Activated naive CD8-positive, alpha-beta T cell treated with anti-CD3 and anti-CD28 coated beads for 36 hours (primary cell): ENCODE data around the gene AFF4. TPM values are rescaled to one million over a fixed set of nuclear protein-coding genes. Genes with fewer than 3 reads are reported as not detected.
A peak's percentile ranks its signal among the peaks of the same experiment; 100 is the strongest.

Source experiments
- DNase-seq: peaks from one replicate; pipeline ENCODE4 v3.0.0; 2021
- H3K27ac Mint-ChIP-seq: one replicate; pipeline ENCODE4 v1.8.0; 2022; ENCODE audit warnings: mild to moderate bottlenecking, moderate library complexity, mixed read lengths
- H3K27me3 Mint-ChIP-seq: one replicate; pipeline ENCODE4 v1.8.0; 2022; ENCODE audit warnings: mild to moderate bottlenecking, mixed read lengths
- H3K36me3 Mint-ChIP-seq: one replicate; pipeline ENCODE4 v1.8.0; 2021; ENCODE audit warnings: mild to moderate bottlenecking, mixed read lengths
- H3K4me1 Mint-ChIP-seq: one replicate; pipeline ENCODE4 v1.8.0; 2021; ENCODE audit warnings: mixed read lengths
- H3K4me3 Mint-ChIP-seq: one replicate; pipeline ENCODE4 v1.8.0; 2022; ENCODE audit warnings: mild to moderate bottlenecking, moderate library complexity, mixed read lengths
- H3K9me3 Mint-ChIP-seq: one replicate; pipeline ENCODE4 v1.8.0; 2022; ENCODE audit warnings: mixed read lengths
- total RNA-seq, 2 experiments: library from RNA; stranded (reverse); gene quantifications; one replicate each; pipeline ENCODE4 v1.2.3, GENCODE V29; 2021

The AFF4 gene
- total RNA-seq, 2 experiments from 2014 or later, result 22.2 to 22.9 TPM

GRCh38 chr5:132838516-132839282, 124.7 kb downstream of the AFF4 start:
- Mint-ChIP-seq H3K9me3 (no peaks in the 10 kb centered on the region), H3K4me1 (no peaks in the 10 kb centered on the region), H3K36me3 (no peaks in the 10 kb centered on the region), H3K27me3 (no peaks in the 10 kb centered on the region), H3K27ac (no peak overlapping the region), H3K4me3 (no peak overlapping the region)
- DNase-seq, result no peak

GRCh38 chr5:132837868-132838267, 125.6 kb downstream of the AFF4 start:
- H3K36me3 Mint-ChIP-seq, result no peaks in the 10 kb centered on the region
- H3K9me3 Mint-ChIP-seq, result no peaks in the 10 kb centered on the region
- no peak for DNase-seq
- peaks cover under 1% of the 10 kb centered on the region for H3K27me3 Mint-ChIP-seq
- H3K27ac Mint-ChIP-seq, result no peak overlapping the region
- H3K4me3 Mint-ChIP-seq, result no peak overlapping the region
- H3K4me1 Mint-ChIP-seq, result no peaks in the 10 kb centered on the region

- Mint-ChIP-seq H3K4me3 (no peak overlapping the region), H3K9me3 (no peaks in the 10 kb centered on the region), H3K27ac (no peak overlapping the region), H3K36me3 (no peaks in the 10 kb centered on the region), H3K4me1 (no peaks in the 10 kb centered on the region), H3K27me3 (peaks cover 5% of the 10 kb centered on the region)
- DNase-seq, result no peak
Measured at GRCh38 chr5:132836852-132837251, 126.6 kb downstream of the AFF4 start.

DNA sequence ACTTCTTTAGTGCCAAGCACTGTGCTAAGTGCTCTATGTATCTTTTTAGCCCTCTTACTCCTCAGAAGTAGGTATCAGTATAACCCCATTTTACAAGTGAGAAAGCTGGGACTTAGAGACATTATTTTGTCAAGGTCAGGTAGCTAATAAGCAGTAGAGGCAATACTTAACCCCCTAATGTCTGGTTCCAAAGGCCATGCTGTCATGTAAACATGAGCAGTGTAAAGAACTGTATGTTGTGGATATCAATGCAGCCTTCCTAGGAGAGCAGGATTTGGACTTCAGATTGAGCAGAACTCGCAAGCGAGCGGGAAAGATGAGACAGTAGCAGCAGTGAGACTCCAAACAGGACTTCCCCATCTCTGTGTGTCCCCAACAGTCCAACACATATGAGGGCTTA, 129.4 kb downstream of the AFF4 start:
- Mint-ChIP-seq H3K36me3 (no peaks in the 10 kb centered on the region), H3K4me1 (peaks cover 3% of the 10 kb centered on the region), H3K9me3 (no peaks in the 10 kb centered on the region), H3K4me3 (no peak overlapping the region), H3K27me3 (peaks cover 23% of the 10 kb centered on the region), H3K27ac (no peak overlapping the region)
- no peak for DNase-seq

DNA sequence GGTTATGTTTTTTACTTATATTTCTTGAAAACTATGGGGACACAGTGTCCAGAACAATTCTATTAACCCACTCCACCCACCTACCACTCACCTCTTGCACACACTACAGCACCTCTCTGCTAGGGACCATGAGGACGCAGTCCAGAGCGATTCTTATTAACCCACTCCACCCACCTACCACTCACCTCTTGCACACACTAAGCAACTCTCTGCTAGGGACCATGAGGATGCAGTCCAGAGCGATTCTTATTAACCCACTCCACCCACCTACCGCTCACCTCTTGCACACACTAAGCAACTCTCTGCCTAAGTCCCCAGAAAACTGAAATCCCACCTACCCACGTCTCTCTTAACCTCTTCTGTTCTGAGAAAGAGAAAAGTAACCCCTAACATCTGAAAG, 130.8 kb downstream of the AFF4 start:
- no peak overlapping the region for H3K27ac Mint-ChIP-seq
- H3K4me1 Mint-ChIP-seq, result peaks cover 3% of the 10 kb centered on the region
- no peak overlapping the region for H3K4me3 Mint-ChIP-seq
- H3K27me3 Mint-ChIP-seq, result peaks cover 36% of the 10 kb centered on the region
- H3K36me3 Mint-ChIP-seq, result no peaks in the 10 kb centered on the region
- H3K9me3 Mint-ChIP-seq, result no peaks in the 10 kb centered on the region
- DNase-seq, result no peak

DNA sequence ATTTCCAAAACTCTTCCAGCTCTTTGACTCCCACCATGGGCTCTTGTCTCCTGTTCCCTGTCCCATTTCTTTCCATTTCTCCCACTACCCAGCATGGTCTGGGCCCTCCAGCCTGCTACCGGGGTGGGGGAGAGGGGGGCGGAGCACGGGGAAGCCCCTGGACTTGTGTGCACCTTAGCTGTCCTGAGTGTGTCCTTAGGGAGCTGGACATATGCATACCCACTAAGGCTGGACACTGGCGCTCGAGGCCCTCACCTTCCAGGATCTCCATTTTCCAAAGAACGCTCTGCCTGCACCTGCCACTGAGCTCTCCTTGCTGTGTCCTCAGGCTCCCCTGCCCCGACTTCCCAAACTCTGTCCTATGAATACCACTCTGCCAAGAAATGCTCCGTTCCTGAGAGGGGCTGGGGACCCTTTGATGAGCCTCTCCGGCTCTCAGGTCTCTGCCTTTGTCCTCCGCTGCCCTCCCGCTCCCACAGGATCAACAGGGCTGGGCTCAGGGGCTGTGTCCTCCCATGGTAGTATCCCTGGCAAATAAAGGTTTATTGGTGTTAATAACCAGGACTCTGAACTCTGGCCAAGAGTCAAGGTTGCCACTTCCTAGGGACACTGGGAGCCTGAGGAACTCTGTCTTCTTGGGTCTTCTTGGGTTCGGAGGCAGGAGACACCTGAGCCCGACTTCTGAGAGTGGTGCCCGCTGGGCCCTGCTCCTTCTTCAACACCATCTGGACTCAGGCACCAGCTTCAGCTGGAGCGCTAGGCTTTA, 132.2 kb downstream of the AFF4 start:
- Mint-ChIP-seq H3K9me3 (no peaks in the 10 kb centered on the region), H3K36me3 (no peaks in the 10 kb centered on the region), H3K4me1 (peaks cover 3% of the 10 kb centered on the region), H3K27ac (no peak overlapping the region), H3K4me3 (peak overlapping the region; percentile 70), H3K27me3 (peaks cover 50% of the 10 kb centered on the region)
- DNase-seq, result no peak

GRCh38 chr5:132830436-132831094, 132.9 kb downstream of the AFF4 start, which contains the start of gene SHROOM1:
Gene SHROOM1 (minus strand): TSS chr5:132830647. CDS start chr5:132826140, 4,507 bp downstream.
- Mint-ChIP-seq H3K4me1 (peaks cover 3% of the 10 kb centered on the region), H3K4me3 (peak within 1 kb of the TSS; percentile 87), H3K9me3 (no peaks in the 10 kb centered on the region), H3K27me3 (peaks cover 55% of the 10 kb centered on the region), H3K36me3 (no peaks in the 10 kb centered on the region), H3K27ac (peak within 1 kb of the TSS; percentile 51)
- peak; percentile 47 for DNase-seq

DNA sequence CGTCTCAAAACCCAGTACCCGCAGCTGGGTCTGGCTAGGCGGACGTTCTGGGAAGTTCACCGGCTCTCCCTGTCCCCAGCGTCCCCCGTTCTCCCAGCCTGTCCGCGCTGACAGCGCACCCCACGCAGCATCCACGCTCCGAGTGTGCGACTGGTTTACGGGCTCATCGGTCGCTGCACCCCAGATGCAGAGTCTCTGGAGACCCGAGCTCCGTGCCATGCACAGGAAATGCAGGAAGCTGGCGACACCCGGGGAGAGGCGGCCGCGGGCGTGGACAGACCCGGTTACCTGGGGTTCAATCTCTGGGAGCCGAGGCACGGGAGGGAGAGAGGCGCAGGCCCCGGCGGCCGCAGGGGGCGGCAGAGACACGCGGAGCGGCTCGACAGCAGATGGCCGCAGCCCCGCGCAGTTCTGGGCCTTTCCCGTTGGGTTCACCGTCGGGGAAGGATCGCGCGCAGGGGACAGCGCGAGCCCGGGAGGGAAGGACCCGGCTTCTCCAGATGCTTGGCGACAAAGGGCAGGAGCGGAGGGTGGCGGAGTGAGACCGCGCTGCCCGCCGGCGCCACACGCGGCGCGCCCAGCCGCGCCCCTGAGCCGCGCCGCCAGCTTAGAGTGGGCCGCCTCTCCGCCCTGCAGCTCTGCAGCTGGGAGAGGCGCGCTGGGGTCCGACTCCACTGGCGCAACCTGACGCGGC, 133.5 kb downstream of the AFF4 start:
- peaks cover 59% of the 10 kb centered on the region for H3K27me3 Mint-ChIP-seq
- peak overlapping the region; percentile 51 for H3K27ac Mint-ChIP-seq
- DNase-seq, result peak; percentile 81
- H3K4me1 Mint-ChIP-seq, result peaks cover 3% of the 10 kb centered on the region
- peak overlapping the region; percentile 87 for H3K4me3 Mint-ChIP-seq
- no peaks in the 10 kb centered on the region for H3K9me3 Mint-ChIP-seq
- H3K36me3 Mint-ChIP-seq, result no peaks in the 10 kb centered on the region

- no peaks in the 10 kb centered on the region for H3K9me3 Mint-ChIP-seq
- H3K27me3 Mint-ChIP-seq, result peaks cover 68% of the 10 kb centered on the region
- peaks cover 3% of the 10 kb centered on the region for H3K4me1 Mint-ChIP-seq
- no peaks in the 10 kb centered on the region for H3K36me3 Mint-ChIP-seq
- peak overlapping the region; percentile 43 for H3K4me3 Mint-ChIP-seq
- no peak overlapping the region for H3K27ac Mint-ChIP-seq
- DNase-seq, result no peak
Measured at GRCh38 chr5:132828846-132829494, 134.5 kb downstream of the AFF4 start.

DNA sequence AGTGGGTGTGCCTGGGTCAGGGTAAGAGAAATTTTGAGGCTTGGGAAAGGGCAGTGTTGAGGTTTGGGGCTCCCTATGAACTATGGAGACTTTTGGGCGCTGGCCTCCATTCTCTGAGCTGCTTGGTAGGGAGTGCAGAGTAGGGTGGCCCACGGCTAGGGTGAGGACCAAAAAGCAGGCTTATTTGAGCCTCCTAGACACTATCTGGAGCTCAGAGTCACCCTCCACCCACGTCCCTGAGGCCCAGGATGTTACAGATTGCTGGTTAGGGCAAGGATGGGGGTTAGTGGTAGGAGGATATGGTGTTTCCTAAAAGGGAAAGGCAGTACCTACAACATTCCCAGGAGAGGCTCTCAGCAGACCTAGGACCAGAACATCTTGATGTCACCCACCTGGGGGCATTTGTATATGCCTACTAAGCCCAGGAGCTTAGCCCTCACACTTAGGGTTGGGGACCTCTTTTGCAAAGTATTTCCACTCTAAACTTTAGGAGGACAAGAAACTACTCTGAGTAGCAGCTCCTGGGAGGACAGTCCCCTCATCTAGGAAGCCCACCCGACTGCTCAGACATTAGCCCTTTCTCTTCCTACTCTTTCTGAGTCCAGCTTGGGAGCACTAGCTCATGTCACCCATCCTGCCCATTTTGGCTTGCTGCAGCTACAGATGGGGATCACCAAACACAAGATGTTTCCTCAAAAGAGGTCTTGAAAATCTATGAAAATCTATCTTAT, 135.3 kb downstream of the AFF4 start:
- Mint-ChIP-seq H3K36me3 (no peaks in the 10 kb centered on the region), H3K27ac (no peak overlapping the region), H3K4me3 (no peak overlapping the region), H3K27me3 (peaks cover 74% of the 10 kb centered on the region), H3K9me3 (no peaks in the 10 kb centered on the region), H3K4me1 (peaks cover 6% of the 10 kb centered on the region)
- no peak for DNase-seq

DNA sequence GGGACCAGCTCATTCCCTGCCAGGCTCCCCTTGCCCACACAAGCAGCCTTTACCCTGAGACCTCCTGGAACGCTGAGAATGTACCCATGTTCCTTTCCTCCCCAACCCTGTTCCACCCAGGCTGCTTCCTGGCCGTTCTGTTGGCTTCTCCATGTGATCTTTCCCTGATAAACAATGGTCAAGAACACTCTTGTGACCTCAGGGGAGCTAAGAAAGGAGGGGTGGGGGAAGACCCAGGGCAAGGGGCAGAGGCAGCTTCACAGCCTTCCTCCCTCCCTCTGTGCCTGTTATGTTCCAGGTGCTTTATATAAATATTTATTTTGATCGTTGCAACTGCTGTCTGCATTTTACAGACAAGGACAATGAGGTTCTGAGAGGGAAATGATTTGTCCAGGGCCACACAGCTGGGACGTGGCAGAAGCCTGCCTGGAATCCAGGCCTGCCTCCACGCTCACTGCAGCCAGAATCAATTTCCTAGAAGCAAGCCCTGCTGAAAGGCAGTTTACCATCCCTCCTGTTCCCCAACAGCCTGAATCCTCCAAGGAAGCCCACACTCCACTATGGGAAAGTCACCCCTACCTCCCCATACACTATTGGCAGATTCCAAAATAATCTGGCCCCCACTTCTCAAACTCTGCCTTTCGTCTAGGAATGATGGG, 136.9 kb downstream of the AFF4 start:
- Mint-ChIP-seq H3K9me3 (no peaks in the 10 kb centered on the region), H3K4me1 (peaks cover 6% of the 10 kb centered on the region), H3K27me3 (peaks cover 77% of the 10 kb centered on the region), H3K36me3 (no peaks in the 10 kb centered on the region), H3K27ac (no peak overlapping the region), H3K4me3 (no peak overlapping the region)
- no peak for DNase-seq

DNA sequence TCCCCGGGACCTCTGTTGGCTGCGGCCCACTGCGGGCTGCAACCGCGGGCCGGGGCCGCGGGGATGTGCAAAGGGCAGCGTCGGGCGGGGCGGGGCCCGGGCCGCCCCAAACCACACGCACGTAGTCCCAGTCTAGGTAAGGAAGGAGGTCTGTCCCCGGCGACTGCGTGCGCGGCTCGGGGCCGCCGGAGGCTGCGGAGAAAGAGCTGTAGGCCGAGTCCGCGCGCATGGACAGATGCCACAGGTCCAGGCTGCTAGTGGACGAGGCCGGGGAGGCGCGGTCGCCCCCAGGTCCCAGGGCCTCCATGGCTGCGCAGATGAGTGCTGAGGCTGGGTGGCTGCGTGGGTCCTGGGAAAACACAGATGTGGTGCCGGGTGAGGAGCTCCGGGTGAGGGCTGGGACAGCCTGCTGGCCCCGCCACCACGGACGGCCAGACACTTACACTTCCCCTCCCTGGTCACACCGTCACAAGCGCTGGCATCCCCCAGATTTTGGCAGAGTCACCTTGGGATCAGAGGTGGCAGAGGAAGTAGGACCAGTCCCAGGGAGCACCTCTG, 137.5 kb downstream of the AFF4 start:
- H3K27me3 Mint-ChIP-seq, result peaks cover 73% of the 10 kb centered on the region
- peak overlapping the region; percentile 34 for H3K4me3 Mint-ChIP-seq

More for the DNA sequence above, 137.5 kb downstream of the AFF4 start:
- DNase-seq, result peak; percentile 27
- H3K4me1 Mint-ChIP-seq, result peaks cover 6% of the 10 kb centered on the region
- no peaks in the 10 kb centered on the region for H3K9me3 Mint-ChIP-seq
- H3K27ac Mint-ChIP-seq, result no peak overlapping the region
- no peaks in the 10 kb centered on the region for H3K36me3 Mint-ChIP-seq
